HL-60/S4 treated with phorbol 12-myristate 13-acetate at 8.2 ng/mL for 4 days and 3 days (cell line): ENCODE results near the gene EPS8L3.
"Not testable (repeated sequence)": the region's sequence is repeated elsewhere in the genome, so short reads cannot be mapped to it uniquely, and the experiment has no call there.

ENCODE experiments used
- in situ Hi-C: fragments of 300-500 bp; cut with MboI; formaldehyde crosslinking; loops from 2 replicates; pipeline ENCODE4 v1.15.0; 2022; ENCODE audit warnings: low sequenced_read_pairs

The EPS8L3 gene

GRCh38 chr1:109714661-109715372, 48.9 kb downstream of the EPS8L3 start:
- in situ Hi-C loops, result no loop called here

- in situ Hi-C loops, result no loop called here
Observed at GRCh38 chr1:109713636-109714035, 50.1 kb downstream of the EPS8L3 start.

- in situ Hi-C loops, result no loop called here
Observed at GRCh38 chr1:109712321-109712864, 51.3 kb downstream of the EPS8L3 start.

GRCh38 chr1:109711593-109712320, 52.0 kb downstream of the EPS8L3 start, which contains the start of gene GSTM5:
Gene GSTM5, plus strand, starts transcription at chr1:109712251. Its CDS starts 62 bp downstream, at chr1:109712313.
- in situ Hi-C loops, result not testable (repeated sequence)

- in situ Hi-C loops, result not testable (repeated sequence)
Observed at GRCh38 chr1:109709822-109710221, 53.9 kb downstream of the EPS8L3 start.

GRCh38 chr1:109708949-109709348, 54.8 kb downstream of the EPS8L3 start:
- in situ Hi-C loops, result not testable (repeated sequence)

GRCh38 chr1:109705411-109705810, 58.3 kb downstream of the EPS8L3 start:
- in situ Hi-C loops, result no loop called here

- in situ Hi-C loops, result no loop called here
Observed at GRCh38 chr1:109704173-109704572, 59.5 kb downstream of the EPS8L3 start.

GRCh38 chr1:109702940-109703339, 60.8 kb downstream of the EPS8L3 start:
- in situ Hi-C loops, result not testable (repeated sequence)
